HAP-1 (cell line): Measurements from ENCODE around the gene TUNAR.

ENCODE experiments used
- DNase-seq, 2 experiments: peaks; one replicate each; pipeline ENCODE4 v3.0.0-alpha.2; 2016 to 2020; ENCODE audit warnings: low spot score in 2 of 2
- H3K27me3 ChIP-seq: fragments of 250-450 bp; sonication (Bioruptor Pico); 2 replicates; pipeline ENCODE4 v1.5.1; 2020; ENCODE audit warnings: low read depth, mild to moderate bottlenecking, moderate library complexity
- H3K36me3 ChIP-seq: fragments of 250-450 bp; sonication (Bioruptor Pico); replicated peaks from 2 replicates; pipeline ENCODE4 v1.5.1; 2020; ENCODE audit warnings: mild to moderate bottlenecking
- H3K4me1 ChIP-seq: fragments of 250-450 bp; sonication (Bioruptor Pico); 2 replicates; pipeline ENCODE4 v1.5.1; 2020; ENCODE audit warnings: mild to moderate bottlenecking
- H3K4me3 ChIP-seq: fragments of 250-450 bp; sonication (Bioruptor Pico); 2 replicates; pipeline ENCODE4 v1.5.1; 2020; ENCODE audit warnings: mild to moderate bottlenecking, moderate library complexity
- H3K9me3 ChIP-seq: fragments of 250-450 bp; sonication (Bioruptor Pico); 2 replicates; pipeline ENCODE4 v1.5.1; 2020; ENCODE audit warnings: mild to moderate bottlenecking, moderate library complexity
- in situ Hi-C: fragments of 300-500 bp; cut with MboI; formaldehyde crosslinking; loops from 3 replicates; pipeline ENCODE4 v1.14.3; 2020; ENCODE audit warnings: low sequenced_read_pairs, inconsistent platforms, mixed read lengths

TUNAR gene

GRCh38 chr14:95850429-95850828 lies 26.2 kb upstream of the TUNAR start:
- DNase-seq: no peak
- no peak overlapping the region for H3K4me3 ChIP-seq
- in situ Hi-C loops: no loop called here
- no peaks in the 10 kb centered on the region for H3K36me3 ChIP-seq
- H3K27me3 ChIP-seq: peaks cover 10% of the 10 kb centered on the region
- H3K4me1 ChIP-seq: no peaks in the 10 kb centered on the region
- no peaks in the 10 kb centered on the region for H3K9me3 ChIP-seq

- Histone ChIP-seq H3K36me3 (no peaks in the 10 kb centered on the region), H3K9me3 (no peaks in the 10 kb centered on the region), H3K4me3 (no peak overlapping the region), H3K27me3 (peaks cover 7% of the 10 kb centered on the region; the same call in 1 of the 2 replicates), H3K4me1 (no peaks in the 10 kb centered on the region)
- DNase-seq: no peak
- in situ Hi-C loops: no loop called here
Observed at GRCh38 chr14:95855606-95856005, 21.0 kb upstream of the TUNAR start.

GRCh38 chr14:95857275-95857674 lies 19.4 kb upstream of the TUNAR start:
- no peaks in the 10 kb centered on the region for H3K36me3 ChIP-seq
- H3K4me1 ChIP-seq: no peaks in the 10 kb centered on the region
- no peaks in the 10 kb centered on the region for H3K9me3 ChIP-seq
- DNase-seq: no peak
- in situ Hi-C loops: no loop called here
- H3K4me3 ChIP-seq: no peak overlapping the region
- H3K27me3 ChIP-seq: peaks cover 7% of the 10 kb centered on the region; the same call in 1 of the 2 replicates

GRCh38 chr14:95858893-95859292 lies 17.7 kb upstream of the TUNAR start:
- DNase-seq: no peak
- no peaks in the 10 kb centered on the region for H3K9me3 ChIP-seq
- no peaks in the 10 kb centered on the region for H3K4me1 ChIP-seq
- peaks cover 5% of the 10 kb centered on the region; the same call in 1 of the 2 replicates for H3K27me3 ChIP-seq
- no peaks in the 10 kb centered on the region for H3K36me3 ChIP-seq
- in situ Hi-C loops: no loop called here
- H3K4me3 ChIP-seq: no peak overlapping the region

GRCh38 chr14:95862243-95862642 lies 14.4 kb upstream of the TUNAR start:
- peaks cover 6% of the 10 kb centered on the region; the same call in 1 of the 2 replicates for H3K27me3 ChIP-seq
- H3K4me3 ChIP-seq: no peak overlapping the region
- no peaks in the 10 kb centered on the region for H3K4me1 ChIP-seq
- H3K36me3 ChIP-seq: no peaks in the 10 kb centered on the region
- no peaks in the 10 kb centered on the region; the same call in 1 of the 2 replicates for H3K9me3 ChIP-seq
- peak in 1 of 2 experiments; percentile 24 for DNase-seq
- in situ Hi-C loops: no loop called here

GRCh38 chr14:95863295-95863694 lies 13.3 kb upstream of the TUNAR start:
- DNase-seq: no peak
- Histone ChIP-seq H3K27me3 (peaks cover 15% of the 10 kb centered on the region; the same call in 1 of the 2 replicates), H3K4me3 (no peak overlapping the region), H3K36me3 (no peaks in the 10 kb centered on the region), H3K9me3 (no peaks in the 10 kb centered on the region; the same call in 1 of the 2 replicates), H3K4me1 (no peaks in the 10 kb centered on the region)
- in situ Hi-C loops: no loop called here

- no peak for DNase-seq
- Histone ChIP-seq H3K9me3 (no peaks in the 10 kb centered on the region; the same call in 1 of the 2 replicates), H3K4me3 (no peak overlapping the region), H3K27me3 (peaks cover 9% of the 10 kb centered on the region; the same call in 1 of the 2 replicates), H3K4me1 (no peaks in the 10 kb centered on the region), H3K36me3 (no peaks in the 10 kb centered on the region)
- in situ Hi-C loops: no loop called here
Observed at GRCh38 chr14:95869776-95870175, 6.9 kb upstream of the TUNAR start.

GRCh38 chr14:95870772-95871171 lies 5.9 kb upstream of the TUNAR start:
- in situ Hi-C loops: no loop called here
- Histone ChIP-seq H3K27me3 (peaks cover 9% of the 10 kb centered on the region; the same call in 1 of the 2 replicates), H3K36me3 (no peaks in the 10 kb centered on the region), H3K4me3 (no peak overlapping the region), H3K4me1 (no peaks in the 10 kb centered on the region), H3K9me3 (no peaks in the 10 kb centered on the region; the same call in 1 of the 2 replicates)
- no peak for DNase-seq

GRCh38 chr14:95871531-95871930 lies 5.1 kb upstream of the TUNAR start:
- Histone ChIP-seq H3K4me3 (no peak overlapping the region), H3K27me3 (peaks cover 9% of the 10 kb centered on the region; the same call in 1 of the 2 replicates), H3K9me3 (no peaks in the 10 kb centered on the region; the same call in 1 of the 2 replicates), H3K4me1 (no peaks in the 10 kb centered on the region), H3K36me3 (no peaks in the 10 kb centered on the region)
- no peak for DNase-seq
- in situ Hi-C loops: no loop called here

- H3K4me3 ChIP-seq: no peak overlapping the region
- no peak for DNase-seq
- peaks cover 6% of the 10 kb centered on the region; the same call in 1 of the 2 replicates for H3K27me3 ChIP-seq
- no peaks in the 10 kb centered on the region for H3K9me3 ChIP-seq
- H3K36me3 ChIP-seq: no peaks in the 10 kb centered on the region
- in situ Hi-C loops: no loop called here
- peaks cover 3% of the 10 kb centered on the region for H3K4me1 ChIP-seq
Observed at GRCh38 chr14:95872777-95873176, 3.9 kb upstream of the TUNAR start.

GRCh38 chr14:95875831-95876760 lies 536 bp upstream of the TUNAR start:
- Histone ChIP-seq H3K9me3 (no peaks in the 10 kb centered on the region), H3K27me3 (no peaks in the 10 kb centered on the region), H3K4me1 (peaks cover 3% of the 10 kb centered on the region), H3K36me3 (no peaks in the 10 kb centered on the region), H3K4me3 (peak overlapping the region; percentile 53)
- in situ Hi-C loops: no loop called here
- DNase-seq: peak; percentile 6 to 67

- peaks cover 3% of the 10 kb centered on the region for H3K4me1 ChIP-seq
- in situ Hi-C loops: no loop called here
- no peaks in the 10 kb centered on the region for H3K27me3 ChIP-seq
- no peaks in the 10 kb centered on the region for H3K9me3 ChIP-seq
- no peak for DNase-seq
- H3K4me3 ChIP-seq: peak overlapping the region; percentile 53
- H3K36me3 ChIP-seq: no peaks in the 10 kb centered on the region
Observed at GRCh38 chr14:95877633-95878032, 1.0 kb downstream of the TUNAR start.

- DNase-seq: no peak
- Histone ChIP-seq H3K36me3 (no peaks in the 10 kb centered on the region), H3K4me1 (no peaks in the 10 kb centered on the region), H3K9me3 (no peaks in the 10 kb centered on the region), H3K4me3 (no peak overlapping the region), H3K27me3 (no peaks in the 10 kb centered on the region)
- in situ Hi-C loops: no loop called here
Observed at GRCh38 chr14:95884377-95884776, 7.7 kb downstream of the TUNAR start.

- Histone ChIP-seq H3K4me1 (no peaks in the 10 kb centered on the region), H3K36me3 (no peaks in the 10 kb centered on the region), H3K9me3 (no peaks in the 10 kb centered on the region), H3K27me3 (no peaks in the 10 kb centered on the region), H3K4me3 (no peak overlapping the region)
- in situ Hi-C loops: no loop called here
- DNase-seq: no peak
Observed at GRCh38 chr14:95885278-95885677, 8.6 kb downstream of the TUNAR start.
